Measurements from ENCODE around the gene MYBBP1A. TPM values are rescaled to one million over a fixed set of nuclear protein-coding genes. Genes with fewer than 3 reads are reported as not detected.
"Not testable (repeated sequence)": the region's sequence is repeated elsewhere in the genome, so short reads cannot be mapped to it uniquely, and the experiment has no call there.

The MYBBP1A gene
- 47.1 TPM for total RNA-seq

- Histone ChIP-seq H3K4me1 (peaks cover 27% of the 10 kb centered on the region), H3K27me3 (no peaks in the 10 kb centered on the region), H3K4me3 (peak within 1 kb of the TSS; percentile 98 to 99), H3K27ac (peak within 1 kb of the TSS; percentile 73), H3K9me3 (no peaks in the 10 kb centered on the region), H3K36me3 (peaks cover 0 to 26% of the 10 kb centered on the region in 2 donors)
- peak in 1 of 2 donors; percentile 42 for TF ChIP-seq POLR2A (IDR thresholded peaks at IDR 0.05)
- TF ChIP-seq CTCF (IDR thresholded peaks at IDR 0.05): peak in 2 of 3 experiments; percentile 17 to 56
- peak; percentile 84 to 98 for TF ChIP-seq POLR2AphosphoS5 (IDR thresholded peaks at IDR 0.05; ENCODE audit: insufficient read depth in 1 of 2, low read depth in 1 of 2)
- intact Hi-C loops (cut with DNase I): no loop called here
- no peak for DNase-seq (ENCODE audit: extremely low spot score in 2 of 2)
Observed at GRCh38 chr17:4554997-4555799, at the start of gene MYBBP1A. Gene MYBBP1A (minus strand): TSS chr17:4555384. CDS start chr17:4555324, 60 bp downstream.

GRCh38 chr17:4604736-4605135 is 49.6 kb upstream of the MYBBP1A start:
- Histone ChIP-seq H3K27ac (peak overlapping the region; percentile 74), H3K4me1 (peaks cover 35% of the 10 kb centered on the region)
- H3K27me3 ChIP-seq; intact Hi-C loops (cut with DNase I); H3K36me3 ChIP-seq; H3K4me3 ChIP-seq; H3K9me3 ChIP-seq; DNase-seq (ENCODE audit: extremely low spot score in 2 of 2): not testable (repeated sequence)

GRCh38 chr17:4604111-4604644 is 49.0 kb upstream of the MYBBP1A start:
- Histone ChIP-seq H3K4me1 (peaks cover 40% of the 10 kb centered on the region), H3K4me3 (no peak overlapping the region), H3K36me3 (no peaks in the 10 kb centered on the region), H3K27ac (peak overlapping the region; percentile 74), H3K27me3 (no peaks in the 10 kb centered on the region), H3K9me3 (no peaks in the 10 kb centered on the region)
- TF ChIP-seq POLR2AphosphoS5 (IDR thresholded peaks at IDR 0.05; ENCODE audit: insufficient read depth in 1 of 2, low read depth in 1 of 2) (peak; percentile 7 to 42), CTCF (IDR thresholded peaks at IDR 0.05) (no peak)
- intact Hi-C loops (cut with DNase I): no loop called here
- DNase-seq (ENCODE audit: extremely low spot score in 2 of 2): no peak

GRCh38 chr17:4602041-4602440 is 46.9 kb upstream of the MYBBP1A start:
- H3K36me3 ChIP-seq: no peaks in the 10 kb centered on the region
- H3K27ac ChIP-seq: no peak overlapping the region
- H3K27me3 ChIP-seq: no peaks in the 10 kb centered on the region
- DNase-seq (ENCODE audit: extremely low spot score in 2 of 2): no peak
- intact Hi-C loops (cut with DNase I): no loop called here
- no peaks in the 10 kb centered on the region for H3K9me3 ChIP-seq
- peaks cover 40% of the 10 kb centered on the region for H3K4me1 ChIP-seq
- TF ChIP-seq POLR2A (IDR thresholded peaks at IDR 0.05) (no peak), CTCF (IDR thresholded peaks at IDR 0.05) (no peak), POLR2AphosphoS5 (IDR thresholded peaks at IDR 0.05; ENCODE audit: insufficient read depth in 1 of 2, low read depth in 1 of 2) (no peak)
- H3K4me3 ChIP-seq: no peak overlapping the region

- intact Hi-C loops (cut with DNase I): no loop called here
- H3K27me3 ChIP-seq: no peaks in the 10 kb centered on the region
- no peaks in the 10 kb centered on the region for H3K36me3 ChIP-seq
- no peaks in the 10 kb centered on the region for H3K9me3 ChIP-seq
- peaks cover 34% of the 10 kb centered on the region for H3K4me1 ChIP-seq
- no peak overlapping the region for H3K4me3 ChIP-seq
- DNase-seq (ENCODE audit: extremely low spot score in 2 of 2): no peak
- H3K27ac ChIP-seq: no peak overlapping the region
- TF ChIP-seq CTCF (IDR thresholded peaks at IDR 0.05): no peak
- no peak for TF ChIP-seq POLR2AphosphoS5 (IDR thresholded peaks at IDR 0.05; ENCODE audit: insufficient read depth in 1 of 2, low read depth in 1 of 2)
- no peak for TF ChIP-seq POLR2A (IDR thresholded peaks at IDR 0.05)
Observed at GRCh38 chr17:4601326-4601725, 46.1 kb upstream of the MYBBP1A start.
